H9 (cell line): ENCODE data around the gene P4HA3. TPM values are rescaled to one million over a fixed set of nuclear protein-coding genes. Genes with fewer than 3 reads are reported as not detected.

Experiments used
- DNase-seq: peaks from one replicate; pipeline ENCODE4 v3.0.0-alpha.2; 2017
- H2AFZ ChIP-seq: one replicate; pipeline ENCODE4 v1.6.1; 2013; ENCODE audit warnings: mild to moderate bottlenecking, low read length, control low read depth, moderate library complexity
- H2AK5ac ChIP-seq: 2 replicates; pipeline ENCODE4 v1.6.1; 2013; ENCODE audit warnings: low read length, control low read depth, mixed read lengths; ENCODE audit not compliant: insufficient read length
- H2BK120ac ChIP-seq: one replicate; pipeline ENCODE4 v1.6.1; 2013; ENCODE audit warnings: low read depth, mild to moderate bottlenecking, low read length, control low read depth, inconsistent platforms; ENCODE audit not compliant: poor library complexity, severe bottlenecking
- H2BK12ac ChIP-seq: 2 replicates; pipeline ENCODE4 v1.6.1; 2013; ENCODE audit warnings: low read length, control low read depth, mixed read lengths, low read depth; ENCODE audit not compliant: insufficient read length
- H2BK15ac ChIP-seq: 2 replicates; pipeline ENCODE4 v1.6.1; 2013; ENCODE audit warnings: low read depth, low read length, control low read depth
- H2BK20ac ChIP-seq: one replicate; pipeline ENCODE4 v1.6.1; 2013; ENCODE audit warnings: low read depth, mild to moderate bottlenecking, low read length, control low read depth, inconsistent platforms; ENCODE audit not compliant: poor library complexity, severe bottlenecking
- H2BK5ac ChIP-seq: 2 replicates; pipeline ENCODE4 v1.6.1; 2013; ENCODE audit warnings: low read length, control low read depth, mixed read lengths; ENCODE audit not compliant: insufficient read length
- H3K14ac ChIP-seq: 2 replicates; pipeline ENCODE4 v1.6.1; 2013; ENCODE audit warnings: low read length, control low read depth; ENCODE audit not compliant: insufficient read depth
- H3K18ac ChIP-seq: 2 replicates; pipeline ENCODE4 v1.6.1; 2013; ENCODE audit warnings: low read depth, mild to moderate bottlenecking, mixed read lengths, low read length, control low read depth; ENCODE audit not compliant: insufficient read length
- H3K23ac ChIP-seq: 2 replicates; pipeline ENCODE4 v1.6.1; 2013; ENCODE audit warnings: low read length, control low read depth, mixed read lengths, low read depth; ENCODE audit not compliant: insufficient read length
- H3K23me2 ChIP-seq: 2 replicates; pipeline ENCODE4 v1.6.1; 2013; ENCODE audit warnings: low read depth, mild to moderate bottlenecking, mixed read lengths, low read length, control low read depth; ENCODE audit not compliant: insufficient read length, poor library complexity, severe bottlenecking
- H3K27ac ChIP-seq: 2 replicates; pipeline ENCODE4 v1.5.1; 2013; ENCODE audit warnings: low read length, control low read depth, mixed read lengths, low read depth; ENCODE audit not compliant: insufficient read length
- H3K27me3 ChIP-seq: 2 replicates; pipeline ENCODE4 v1.6.1; 2013; ENCODE audit warnings: low read length, control low read depth, inconsistent platforms; ENCODE audit not compliant: insufficient read depth
- H3K4ac ChIP-seq: 2 replicates; pipeline ENCODE4 v1.6.1; 2013; ENCODE audit warnings: low read depth, mild to moderate bottlenecking, control low read depth, inconsistent platforms, low read length, moderate library complexity
- H3K4me1 ChIP-seq: 2 replicates; pipeline ENCODE4 v1.6.1; 2013; ENCODE audit warnings: low read length, control low read depth, inconsistent platforms; ENCODE audit not compliant: insufficient read depth
- H3K4me2 ChIP-seq: 2 replicates; pipeline ENCODE4 v1.6.1; 2013; ENCODE audit warnings: low read length, control low read depth, mixed read lengths; ENCODE audit not compliant: insufficient read length, insufficient read depth
- H3K56ac ChIP-seq: 2 replicates; pipeline ENCODE4 v1.6.1; 2013; ENCODE audit warnings: low read depth, mild to moderate bottlenecking, mixed read lengths, low read length, control low read depth; ENCODE audit not compliant: insufficient read length
- H3K79me1 ChIP-seq: 2 replicates; pipeline ENCODE4 v1.6.1; 2013; ENCODE audit warnings: low read depth, mild to moderate bottlenecking, moderate library complexity, low read length, control low read depth, inconsistent platforms; ENCODE audit not compliant: insufficient read depth, poor library complexity, severe bottlenecking
- H3K79me2 ChIP-seq: 2 replicates; pipeline ENCODE4 v1.6.1; 2013; ENCODE audit warnings: low read length, control low read depth, inconsistent platforms; ENCODE audit not compliant: insufficient read depth
- H3K9ac ChIP-seq: 2 replicates; pipeline ENCODE4 v1.6.1; 2013; ENCODE audit warnings: low read length, control low read depth, mixed read lengths; ENCODE audit not compliant: insufficient read length; ENCODE audit errors: extremely low read depth
- H3K9me3 ChIP-seq: one replicate; pipeline ENCODE4 v1.6.1; 2013; ENCODE audit warnings: low read depth, low read length, inconsistent platforms; ENCODE audit not compliant: control insufficient read depth
- H3T11ph ChIP-seq: one replicate; pipeline ENCODE4 v1.6.1; 2013; ENCODE audit warnings: mild to moderate bottlenecking, low read length, control low read depth, inconsistent platforms
- H4K20me1 ChIP-seq: one replicate; pipeline ENCODE4 v1.6.1; 2013; ENCODE audit not compliant: control insufficient read depth, insufficient read length, insufficient read depth
- H4K5ac ChIP-seq: 2 replicates; pipeline ENCODE4 v1.6.1; 2013; ENCODE audit warnings: low read depth, mild to moderate bottlenecking, mixed read lengths, low read length, control low read depth; ENCODE audit not compliant: insufficient read length
- H4K8ac ChIP-seq: replicated peaks from 2 replicates; pipeline ENCODE4 v1.6.1; 2013; ENCODE audit warnings: low read length, control low read depth, mixed read lengths, low read depth; ENCODE audit not compliant: insufficient read length
- H4K91ac ChIP-seq: 2 replicates; pipeline ENCODE4 v1.6.1; 2013; ENCODE audit warnings: low read depth, mild to moderate bottlenecking, moderate library complexity, mixed read lengths, low read length, control low read depth; ENCODE audit not compliant: insufficient read length
- H3K27ac Mint-ChIP-seq, 3 experiments: 2 replicates in 2 of 3; 3 replicates in 1 of 3; pipeline ENCODE4 v1.8.0; 2020 to 2021; ENCODE audit warnings: mixed read lengths in 3 of 3, mild to moderate bottlenecking in 1 of 3, moderate library complexity in 1 of 3
- H3K27me3 Mint-ChIP-seq: 2 replicates; pipeline ENCODE4 v1.8.0; 2021; ENCODE audit warnings: low read depth, mild to moderate bottlenecking, moderate library complexity, mixed read lengths
- H3K36me3 Mint-ChIP-seq, 3 experiments: 2 replicates in 2 of 3; 3 replicates in 1 of 3; pipeline ENCODE4 v1.8.0; 2020 to 2021; ENCODE audit warnings: low read depth in 3 of 3, mixed read lengths in 3 of 3; ENCODE audit not compliant: insufficient read depth in 1 of 3
- H3K4me1 Mint-ChIP-seq, 2 experiments: 2 replicates each; pipeline ENCODE4 v1.8.0; 2020; ENCODE audit warnings: mixed read lengths in 2 of 2
- H3K4me3 Mint-ChIP-seq, 2 experiments: 2 replicates in 1 of 2; 3 replicates in 1 of 2; pipeline ENCODE4 v1.8.0; 2020 to 2021; ENCODE audit warnings: mild to moderate bottlenecking in 2 of 2, mixed read lengths in 2 of 2, moderate library complexity in 1 of 2
- H3K9me3 Mint-ChIP-seq, 2 experiments: 2 replicates in 1 of 2; 3 replicates in 1 of 2; pipeline ENCODE4 v1.8.0; 2020; ENCODE audit warnings: mild to moderate bottlenecking in 2 of 2, mixed read lengths in 2 of 2, moderate library complexity in 1 of 2
- CTCF ChIP-seq: fragments of 200-600 bp; sonication (generic); conservative IDR thresholded peaks from 3 replicates; pipeline ENCODE4 v1.8.0; 2021; ENCODE audit warnings: antibody characterized with exemption, mild to moderate bottlenecking
- WGBS: extraction: QIAGEN DNeasy Blood & Tissue Kit; methylation state at CpG from one replicate; pipeline ENCODE4 v1.1.7; 2013; ENCODE audit warnings: missing lambda C conversion rate, low lambda C conversion rate, mixed read lengths; ENCODE audit not compliant: insufficient read length; ENCODE audit errors: extremely low coverage; 5-methylcytosine and 5-hydroxymethylcytosine counted together
- total RNA-seq: library from RNA; stranded (reverse); gene quantifications from 2 replicates; pipeline ENCODE4 v1.2.1, GENCODE V29; 2021

Gene P4HA3
- total RNA-seq, 1 experiment from 2014 or later: not detected

GRCh38 chr11:74283580-74284180 is 27.8 kb downstream of the P4HA3 start:
- no peaks in the 10 kb centered on the region for H3K36me3 Mint-ChIP-seq
- WGBS: no CpG with 5 or more reads among the region's 3 CpGs
- Histone ChIP-seq H3K79me1 (no peaks in the 10 kb centered on the region), H3K23ac (no peak overlapping the region), H3K4ac (no peak overlapping the region), H3K4me2 (no peak overlapping the region), H4K8ac (no peak overlapping the region), H2BK5ac (no peak overlapping the region), H3K14ac (0 out of 2 replicates have a peak overlapping the region, but pooled peaks have one; percentile 48), H3K18ac (no peak overlapping the region), H3K79me2 (no peaks in the 10 kb centered on the region), H2BK20ac (no peak overlapping the region), H2AFZ (no peak overlapping the region), H4K91ac (no peak overlapping the region), H4K5ac (no peak overlapping the region), H2AK5ac (no peak overlapping the region), H2BK12ac (no peak overlapping the region), H3K23me2 (no peaks in the 10 kb centered on the region), H2BK15ac (no peak overlapping the region), H2BK120ac (no peak overlapping the region), H3K56ac (no peak overlapping the region), H3K9ac (no peak overlapping the region), H3K9me3 (no peaks in the 10 kb centered on the region), H3K27me3 (no peaks in the 10 kb centered on the region), H3K27ac (no peak overlapping the region), H4K20me1 (no peaks in the 10 kb centered on the region), H3T11ph (no peak overlapping the region), H3K4me1 (no peaks in the 10 kb centered on the region)
- no peak for TF ChIP-seq CTCF
- no peaks in the 10 kb centered on the region for H3K9me3 Mint-ChIP-seq
- no peak overlapping the region for H3K4me3 Mint-ChIP-seq
- no peak overlapping the region for H3K27ac Mint-ChIP-seq
- no peak for DNase-seq
- H3K27me3 Mint-ChIP-seq: no peaks in the 10 kb centered on the region; the same call in 1 of the 2 replicates
- no peaks in the 10 kb centered on the region for H3K4me1 Mint-ChIP-seq
